ENCODE measurements around the gene EPHA10. TPM values are rescaled to one million over a fixed set of nuclear protein-coding genes. Genes with fewer than 3 reads are reported as not detected.

Gene EPHA10
- total RNA-seq: not detected in 2 replicates
- not detected for polyA plus RNA-seq (2012)

- DNase-seq (ENCODE audit: low read depth): no peak
Observed at GRCh38 chr1:37764888-37765441, at the start of gene EPHA10. Gene EPHA10 (minus strand): TSS chr1:37765120. CDS start chr1:37765066, 54 bp downstream.

GRCh38 chr1:37814252-37814651 lies 49.3 kb upstream of the EPHA10 start:
- DNase-seq (ENCODE audit: low read depth): no peak

GRCh38 chr1:37813529-37814145 lies 48.7 kb upstream of the EPHA10 start:
- no peak for DNase-seq (ENCODE audit: low read depth)

GRCh38 chr1:37811027-37811655 lies 46.2 kb upstream of the EPHA10 start:
- peak; percentile 67 for DNase-seq (ENCODE audit: low read depth)

GRCh38 chr1:37809942-37810341 lies 45.0 kb upstream of the EPHA10 start:
- DNase-seq (ENCODE audit: low read depth): no peak

GRCh38 chr1:37808369-37809319 lies 43.7 kb upstream of the EPHA10 start:
- peak; percentile 90 for DNase-seq (ENCODE audit: low read depth)

GRCh38 chr1:37807555-37808368 lies 42.8 kb upstream of the EPHA10 start, which contains the start of the genes C1orf122 and YRDC:
Gene C1orf122 (plus strand): TSS chr1:37807790. CDS start chr1:37808405, 615 bp downstream.
Gene YRDC (minus strand): TSS chr1:37808208. CDS start chr1:37808180, 28 bp downstream.
- DNase-seq (ENCODE audit: low read depth): peak; percentile 96

- DNase-seq (ENCODE audit: low read depth): peak; percentile 53
Observed at GRCh38 chr1:37807220-37807554, 42.3 kb upstream of the EPHA10 start.

- DNase-seq (ENCODE audit: low read depth): no peak
Observed at GRCh38 chr1:37802439-37802838, 37.5 kb upstream of the EPHA10 start.

GRCh38 chr1:37797750-37798345 lies 32.9 kb upstream of the EPHA10 start:
- peak; percentile 40 for DNase-seq (ENCODE audit: low read depth)

GRCh38 chr1:37795340-37796125 lies 30.6 kb upstream of the EPHA10 start:
- DNase-seq (ENCODE audit: low read depth): peak; percentile 21

- no peak for DNase-seq (ENCODE audit: low read depth)
Observed at GRCh38 chr1:37794372-37795339, 29.7 kb upstream of the EPHA10 start.

GRCh38 chr1:37793773-37794371 lies 29.0 kb upstream of the EPHA10 start, which contains the start of gene MANEAL:
Gene MANEAL (plus strand): TSS chr1:37793847. CDS start chr1:37794183, 336 bp downstream.
- DNase-seq (ENCODE audit: low read depth): peak; percentile 63

- no peak for DNase-seq (ENCODE audit: low read depth)
Observed at GRCh38 chr1:37792943-37793686, 28.2 kb upstream of the EPHA10 start.

- DNase-seq (ENCODE audit: low read depth): no peak
Observed at GRCh38 chr1:37782491-37782890, 17.6 kb upstream of the EPHA10 start.

- DNase-seq (ENCODE audit: low read depth): no peak
Observed at GRCh38 chr1:37778654-37779053, 13.7 kb upstream of the EPHA10 start.
